Germinal center (tissue), 1 donor: ENCODE data around the gene CFAP251.
A peak's percentile ranks its signal among the peaks of the same experiment; 100 is the strongest.
"Not testable (repeated sequence)": the region's sequence is repeated elsewhere in the genome, so short reads cannot be mapped to it uniquely, and the experiment has no call there.

Source experiments
- DNase-seq: peaks from one replicate; pipeline ENCODE4 v3.0.0; 2012; ENCODE audit warnings: mixed read lengths, low spot score

The CFAP251 gene

DNA sequence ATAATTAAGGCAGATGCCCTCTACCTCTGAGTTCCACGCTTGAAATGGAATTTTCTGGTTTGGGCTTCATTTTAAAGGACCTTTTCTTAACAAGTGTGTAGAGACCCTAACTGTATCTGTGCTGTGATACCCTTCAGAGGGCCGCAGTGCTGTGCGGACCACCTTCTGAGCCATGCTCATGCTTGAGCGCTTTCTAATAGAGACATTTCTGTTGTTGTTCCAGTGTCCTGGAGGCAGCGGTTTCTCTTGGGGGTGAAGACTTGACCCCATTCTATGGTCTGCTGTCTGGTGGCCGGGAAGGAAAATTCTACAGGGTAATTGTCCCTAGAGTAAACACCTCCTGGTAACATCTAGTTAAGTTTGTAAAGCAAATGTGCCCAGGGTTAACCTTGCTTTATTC, 56.6 kb downstream of the CFAP251 start:
- no peak for DNase-seq

DNA sequence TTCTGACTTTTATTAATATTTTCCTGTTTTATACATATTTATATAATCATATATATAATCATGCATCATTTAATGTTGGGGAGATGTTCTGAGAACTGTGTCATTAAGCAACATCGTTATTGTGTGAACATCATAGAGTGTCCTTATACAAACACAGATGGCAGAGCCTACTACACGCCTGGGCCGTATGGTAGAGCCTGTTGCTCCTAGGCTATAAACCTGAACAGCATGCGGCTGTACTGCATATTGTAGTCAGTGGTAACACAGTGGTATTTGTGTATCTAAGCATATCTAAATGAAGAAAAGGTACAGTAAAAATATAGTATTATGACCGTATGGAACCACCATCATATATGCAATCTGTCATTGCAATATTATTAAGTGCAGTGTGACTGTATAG, 58.6 kb downstream of the CFAP251 start:
- DNase-seq: no peak

- peak; percentile 84 for DNase-seq
These were observed 61.9 kb downstream of the CFAP251 start for GRCh38 chr12:121980191-121980891.

DNA sequence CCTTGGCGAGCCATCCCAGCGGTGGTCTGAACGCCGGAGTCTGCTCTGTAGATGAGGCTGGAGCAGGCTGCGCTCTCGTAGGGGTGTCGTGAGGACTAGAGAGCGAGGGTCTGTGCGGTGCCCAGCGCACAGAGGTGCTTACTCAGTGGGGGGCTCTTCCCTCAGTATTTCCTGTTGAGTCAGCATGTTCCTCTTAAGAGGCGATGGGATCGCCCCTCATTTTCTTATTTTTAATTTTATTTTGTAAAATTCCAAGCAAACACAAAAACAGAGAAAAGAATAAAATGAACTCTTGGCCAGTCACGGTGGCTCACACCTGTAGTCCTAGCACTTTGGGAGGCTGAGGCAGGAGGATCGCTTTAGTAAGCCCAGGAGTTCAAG, 62.5 kb downstream of the CFAP251 start:
- DNase-seq: no peak

DNA sequence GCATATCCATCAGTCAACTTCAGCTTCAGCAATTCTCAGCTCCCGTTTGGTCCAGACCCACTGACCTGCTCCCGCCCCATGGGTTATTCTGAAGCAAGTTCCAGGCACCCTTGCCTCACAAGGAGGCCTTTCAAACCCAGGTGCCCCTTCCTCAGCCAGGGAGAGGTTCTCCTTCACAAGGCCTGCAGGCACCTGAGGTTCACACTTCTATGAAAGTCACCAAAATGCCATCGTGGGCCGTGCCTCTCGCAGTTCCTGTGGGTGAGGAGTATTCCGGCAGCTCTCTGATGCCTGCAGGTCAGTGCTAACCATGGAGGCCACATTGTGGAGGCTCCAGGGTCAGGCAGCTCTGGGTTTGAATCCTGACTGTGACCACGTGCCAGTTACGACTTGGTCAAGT, 63.1 kb downstream of the CFAP251 start:
- no peak for DNase-seq

DNA sequence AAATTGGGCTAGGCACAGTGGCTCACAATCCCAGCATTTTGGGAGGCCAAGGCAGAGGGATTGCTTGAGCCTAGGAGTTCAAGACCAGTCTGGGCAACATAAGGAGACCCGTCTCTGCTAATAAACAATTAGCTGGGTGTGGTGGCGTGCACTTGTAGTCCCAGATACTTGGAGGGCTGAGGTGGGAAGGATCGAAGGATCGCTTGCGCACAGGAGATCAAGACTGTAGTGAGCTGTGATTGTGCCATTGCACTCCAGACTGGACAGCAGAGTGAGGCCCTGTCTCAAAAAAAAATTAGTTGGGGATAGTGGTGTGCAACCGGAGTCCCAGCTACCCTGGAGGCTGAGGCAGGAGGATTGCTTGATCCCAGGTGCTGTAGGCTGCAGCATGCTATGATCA, 64.6 kb downstream of the CFAP251 start:
- no peak for DNase-seq

DNA sequence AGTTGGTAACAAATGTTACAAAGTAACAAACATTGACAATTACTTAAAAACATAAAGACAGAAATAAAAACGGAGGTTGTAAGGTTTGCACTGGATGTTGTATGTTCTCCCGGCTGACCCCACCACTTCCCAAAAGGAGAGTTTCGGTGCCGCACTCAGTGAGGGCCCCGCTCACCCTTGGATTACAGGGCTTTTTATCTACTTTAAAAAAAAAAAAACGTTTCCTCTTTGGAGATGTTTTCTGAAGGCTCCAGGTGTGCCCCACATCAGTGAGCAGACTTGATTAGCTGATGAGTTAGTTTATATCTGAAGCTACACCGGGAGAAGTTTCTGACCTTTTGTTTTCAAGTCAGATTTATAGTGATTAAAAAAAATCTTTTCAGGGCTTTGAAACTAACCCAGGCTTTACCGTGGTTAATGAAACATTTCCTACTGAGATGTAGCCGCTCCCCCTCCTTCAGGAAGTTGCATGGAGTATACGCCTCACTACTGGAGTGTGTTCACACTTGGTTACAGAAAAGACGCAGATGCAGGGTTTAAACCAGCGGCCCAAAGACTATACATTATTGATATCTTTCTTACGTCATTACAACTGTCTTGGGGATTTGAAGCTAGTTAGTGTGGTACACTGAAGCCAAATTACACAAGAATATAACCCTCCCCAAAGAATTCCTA, 65.3 kb downstream of the CFAP251 start:
- peak; percentile 32 for DNase-seq

GRCh38 chr12:121986489-121987245, 68.3 kb downstream of the CFAP251 start:
- no peak for DNase-seq

DNA sequence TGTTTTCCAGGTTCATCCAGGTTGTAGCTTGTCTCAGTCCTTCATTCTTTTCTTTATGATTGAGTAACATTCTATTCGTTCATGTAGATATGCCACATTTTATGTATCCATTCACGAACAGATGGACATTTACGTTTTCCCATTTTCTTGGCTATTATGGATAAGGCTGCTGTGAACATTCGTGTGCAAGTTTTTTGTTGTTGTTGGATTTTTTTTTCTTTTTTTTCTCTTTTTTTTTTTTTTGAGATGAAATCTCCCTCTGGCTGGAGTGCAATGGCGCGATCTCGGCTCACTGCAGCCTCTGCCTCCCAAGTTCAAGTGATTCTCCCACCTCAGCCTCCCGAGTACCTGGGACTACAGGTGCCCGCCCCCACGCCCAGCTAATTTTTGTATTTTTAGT, 70.1 kb downstream of the CFAP251 start:
- DNase-seq: not testable (repeated sequence)

GRCh38 chr12:121989276-121990113, 71.1 kb downstream of the CFAP251 start:
- DNase-seq: no peak

- no peak for DNase-seq
These were observed 71.8 kb downstream of the CFAP251 start for GRCh38 chr12:121990114-121990647.

GRCh38 chr12:121990692-121991603, 72.6 kb downstream of the CFAP251 start:
- peak; percentile 50 for DNase-seq

- DNase-seq: peak; percentile 68
These were observed 73.9 kb downstream of the CFAP251 start for GRCh38 chr12:121992059-121992879.

GRCh38 chr12:121996050-121996944, 77.9 kb downstream of the CFAP251 start:
- DNase-seq: no peak

DNA sequence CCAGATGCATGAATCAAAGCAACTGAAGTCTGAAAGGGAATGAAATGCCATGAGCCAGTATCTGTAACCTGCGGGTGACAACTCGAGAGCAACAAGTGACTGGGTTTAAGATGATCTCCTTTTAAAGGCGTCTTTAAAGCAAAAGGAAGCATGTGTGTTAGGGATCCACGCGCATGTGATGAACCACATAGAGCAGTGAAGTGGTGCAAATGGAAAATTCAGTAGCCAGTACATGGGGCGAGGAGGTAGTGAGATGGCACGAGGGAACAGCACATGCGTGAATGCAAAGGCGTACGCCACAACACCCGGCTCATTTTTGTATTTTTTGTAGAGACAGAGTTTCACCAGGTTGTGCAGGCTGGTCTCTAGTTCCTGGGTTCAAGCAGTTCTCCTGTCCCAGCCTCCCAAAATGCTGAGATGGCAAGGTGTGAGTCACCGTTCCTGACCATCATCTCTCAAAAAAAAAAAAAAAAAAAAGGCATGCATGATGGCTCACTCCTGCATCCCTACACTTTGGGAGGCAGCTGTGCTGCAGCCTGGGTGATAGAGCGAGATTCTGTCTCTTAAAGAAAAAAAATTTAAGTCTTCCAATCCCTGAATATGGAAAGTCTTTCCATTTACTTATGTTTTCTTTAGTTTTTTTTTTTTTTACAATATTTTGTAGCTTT, 78.7 kb downstream of the CFAP251 start:
- peak; percentile 49 for DNase-seq

GRCh38 chr12:122001466-122002209, 83.2 kb downstream of the CFAP251 start:
- no peak for DNase-seq
